ENCODE data around the gene NPAS3.

GRCh38 chr14:33646692-33647260, 708.1 kb downstream of the NPAS3 start:
- no peak for TF ChIP-seq CTCF (conservative IDR thresholded peaks at IDR 0.05; ENCODE audit: low read length)
- TF ChIP-seq EZH2phosphoT487 (IDR thresholded peaks at IDR 0.05; ENCODE audit: borderline replicate concordance) = no peak

Measured in Loucy (cell line).